Muscle layer of duodenum (tissue), 2 donors: ENCODE data around the gene CRACR2B.

ENCODE experiments used
- H3K27ac ChIP-seq: one replicate; pipeline ENCODE4 v1.7.0; 2013; ENCODE audit warnings: mild to moderate bottlenecking, low read length
- H3K27me3 ChIP-seq: one replicate; pipeline ENCODE4 v1.7.0; 2013; ENCODE audit warnings: low read depth, mild to moderate bottlenecking, control low read depth, low read length
- H3K36me3 ChIP-seq, 2 donors: one replicate each; pipeline ENCODE4 v1.7.0; 2013; ENCODE audit warnings: low read length in 2 of 2, control low read depth in 1 of 2, mild to moderate bottlenecking in 1 of 2; ENCODE audit not compliant: insufficient read depth in 2 of 2, control insufficient read depth in 1 of 2
- H3K4me1 ChIP-seq, 2 donors: one replicate each; pipeline ENCODE4 v1.7.0; 2013; ENCODE audit warnings: low read length in 2 of 2, mild to moderate bottlenecking in 2 of 2, control low read depth in 1 of 2, moderate library complexity in 1 of 2; ENCODE audit not compliant: insufficient read depth in 2 of 2, control insufficient read depth in 1 of 2
- H3K4me3 ChIP-seq, 2 donors: one replicate each; pipeline ENCODE4 v1.7.0; 2013; ENCODE audit warnings: low read length in 2 of 2, low read depth in 1 of 2, mild to moderate bottlenecking in 1 of 2
- H3K9me3 ChIP-seq, 2 donors: one replicate each; pipeline ENCODE4 v1.7.0; 2013; ENCODE audit warnings: low read length in 2 of 2, control low read depth in 1 of 2, mild to moderate bottlenecking in 1 of 2; ENCODE audit not compliant: control insufficient read depth in 1 of 2
- donor health status: healthy.

CRACR2B gene

DNA sequence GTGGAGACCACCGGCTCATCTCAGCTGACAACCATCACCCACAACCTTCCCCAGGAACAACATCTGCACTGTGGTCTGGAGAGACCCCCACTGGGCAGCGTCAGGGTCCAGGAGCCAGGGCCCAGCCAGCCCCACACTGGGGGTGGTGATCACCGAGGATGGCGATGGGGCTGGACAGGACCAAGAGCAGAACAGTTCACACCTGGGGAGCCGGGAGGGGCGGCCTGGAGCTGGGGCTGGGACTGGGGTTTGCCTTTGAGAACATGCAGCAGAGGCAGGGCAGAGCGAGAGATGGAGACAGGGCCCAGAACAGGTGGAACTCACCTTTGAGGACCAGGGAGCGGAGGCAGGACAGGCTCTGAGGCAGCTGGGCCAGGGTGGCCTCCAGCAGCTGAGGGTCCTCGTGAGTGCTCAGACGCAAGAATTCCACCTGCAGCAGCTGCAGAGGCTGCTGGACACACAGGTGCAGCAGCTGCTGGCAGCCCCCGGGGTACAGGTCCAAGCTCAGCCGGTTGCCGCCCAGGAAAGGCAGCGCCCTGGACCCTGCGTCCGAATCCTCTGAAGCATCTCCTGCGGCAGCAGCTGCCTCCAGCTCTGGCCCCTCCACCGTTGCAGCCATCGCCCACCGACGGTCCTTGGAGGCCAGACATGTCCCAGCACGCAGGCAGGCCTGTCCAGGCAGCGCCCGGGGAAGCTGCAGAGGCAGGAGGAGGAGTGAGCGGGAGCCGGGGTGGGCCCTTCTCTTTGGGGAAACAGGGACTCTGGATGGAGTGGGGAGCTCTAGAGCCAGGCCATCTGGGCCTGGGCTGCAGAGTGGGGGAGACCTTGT lies 23.7 kb upstream of the CRACR2B start:
- Histone ChIP-seq H3K27ac (no peak overlapping the region), H3K36me3 (peaks cover 0 to 30% of the 10 kb centered on the region in 2 donors), H3K4me3 (peak overlapping the region; percentile 59 to 74), H3K4me1 (peaks cover 4 to 21% of the 10 kb centered on the region in 2 donors), H3K27me3 (no peaks in the 10 kb centered on the region), H3K9me3 (no peaks in the 10 kb centered on the region)

DNA sequence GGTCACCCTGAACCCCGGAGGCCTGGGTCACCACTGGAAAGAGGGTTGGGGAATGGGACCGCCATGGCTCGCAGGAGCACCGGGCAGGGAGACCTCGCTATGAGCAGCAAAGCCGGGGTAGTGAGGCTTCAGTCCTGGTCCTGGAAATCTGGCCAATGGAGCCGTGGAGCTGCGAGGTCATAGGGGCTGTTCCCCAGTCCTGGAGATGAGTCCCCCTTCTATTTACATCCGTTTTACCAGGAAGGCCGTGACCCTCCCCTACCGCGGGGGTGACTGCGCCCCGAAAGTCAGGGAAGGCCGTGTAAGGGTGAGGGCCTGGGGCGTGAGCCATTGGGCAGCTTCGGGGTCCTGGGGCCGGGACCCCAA lies 23.1 kb upstream of the CRACR2B start:
- H3K4me3 ChIP-seq = peak overlapping the region; percentile 59 to 74
- H3K9me3 ChIP-seq = no peaks in the 10 kb centered on the region
- H3K27ac ChIP-seq = no peak overlapping the region
- peaks cover 0 to 35% of the 10 kb centered on the region in 2 donors for H3K36me3 ChIP-seq
- peaks cover 4 to 21% of the 10 kb centered on the region in 2 donors for H3K4me1 ChIP-seq
- no peaks in the 10 kb centered on the region for H3K27me3 ChIP-seq

DNA sequence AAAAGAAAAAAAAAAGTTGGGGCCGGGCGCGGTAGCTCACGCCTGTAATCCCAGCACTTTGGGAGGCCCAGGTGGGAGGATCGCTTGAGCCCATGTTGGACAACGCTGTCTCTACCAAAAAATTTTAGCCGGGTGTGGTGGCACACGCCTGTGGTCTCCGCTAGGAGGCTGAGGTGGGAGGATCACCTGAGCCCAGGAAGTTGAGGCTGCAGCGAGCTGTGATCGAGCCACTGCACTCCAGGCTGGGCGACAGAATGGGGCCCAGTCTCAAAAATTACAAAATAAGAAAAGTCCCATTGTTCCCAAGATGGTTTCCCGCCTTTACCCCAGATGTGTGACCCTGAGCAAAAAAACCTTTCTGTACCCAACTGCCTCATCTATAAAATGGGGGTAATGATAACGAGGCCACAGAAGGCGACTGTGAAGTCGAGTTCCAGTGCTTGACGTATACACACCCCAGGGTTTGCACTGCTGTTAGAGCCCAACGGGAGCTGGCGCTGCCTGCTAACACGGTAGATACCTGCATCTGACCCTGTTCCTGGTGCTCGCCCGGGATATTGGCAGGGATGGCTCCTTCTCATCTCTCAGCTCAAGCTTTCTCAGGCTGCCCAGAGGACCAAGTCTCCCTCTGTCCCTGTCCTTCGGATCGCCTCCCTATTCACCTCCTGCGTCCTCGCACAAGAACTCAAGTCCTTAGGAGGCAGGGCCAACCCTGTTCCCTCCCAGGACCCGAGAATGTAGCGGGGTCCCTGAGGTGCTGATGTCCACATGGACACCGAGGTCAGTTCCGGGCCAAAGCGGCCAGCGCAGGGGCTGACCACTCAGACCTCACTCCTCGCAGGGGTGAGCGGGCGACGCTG lies 19.1 kb upstream of the CRACR2B start:
- peaks cover 11 to 38% of the 10 kb centered on the region in 2 donors for H3K4me1 ChIP-seq
- peaks cover 25 to 35% of the 10 kb centered on the region in 2 donors for H3K36me3 ChIP-seq
- H3K27ac ChIP-seq = peak overlapping the region; percentile 99
- H3K4me3 ChIP-seq = peak overlapping the region; percentile 86 to 94
- no peaks in the 10 kb centered on the region for H3K9me3 ChIP-seq
- no peaks in the 10 kb centered on the region for H3K27me3 ChIP-seq

DNA sequence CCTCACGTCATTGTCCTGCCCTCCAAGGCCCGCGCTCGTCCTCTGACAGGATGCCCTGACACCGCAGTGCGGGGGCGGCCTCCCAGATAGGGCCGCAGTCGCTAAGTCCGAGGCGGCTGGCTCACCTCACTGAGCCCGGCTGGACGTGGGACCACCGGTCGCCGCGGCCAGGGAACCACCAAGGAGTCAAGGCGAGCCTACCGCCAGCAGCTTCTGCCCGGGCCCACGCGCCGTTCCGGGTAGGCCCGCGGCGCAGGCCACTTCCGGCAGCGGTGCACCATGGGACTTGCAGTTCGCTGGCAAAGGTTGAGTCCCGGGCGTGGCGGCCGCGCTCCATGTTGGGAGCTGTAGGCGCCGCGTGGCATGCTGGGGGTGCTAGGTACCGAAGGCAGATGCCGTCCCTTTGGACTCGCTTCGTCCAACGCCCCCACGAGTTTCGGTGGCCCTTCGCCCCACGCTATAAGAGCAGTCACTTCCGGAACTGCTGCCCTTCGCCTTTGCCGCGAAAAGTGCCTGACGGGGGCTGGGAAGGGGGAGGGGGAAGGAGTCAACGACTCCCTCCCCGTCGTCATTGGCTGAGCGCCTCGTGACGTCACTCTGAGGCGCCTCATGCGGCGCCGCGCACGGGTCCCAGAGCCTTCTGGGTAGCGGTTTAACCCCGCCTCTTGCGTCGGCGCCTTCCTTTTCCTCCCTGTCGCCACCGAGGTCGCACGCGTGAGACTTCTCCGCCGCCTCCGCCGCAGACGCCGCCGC lies 18.3 kb upstream of the CRACR2B start, which contains the start of gene RPLP2:
TSS of gene RPLP2 (plus strand) at position 681 of the 753 bp plus-strand sequence. CDS start 268 bp downstream, outside the sequence.
- Histone ChIP-seq H3K4me3 (peak within 1 kb of the TSS; percentile 86 to 94), H3K36me3 (peaks cover 27 to 41% of the 10 kb centered on the region in 2 donors), H3K9me3 (no peaks in the 10 kb centered on the region), H3K4me1 (peaks cover 9 to 31% of the 10 kb centered on the region in 2 donors), H3K27ac (peak within 1 kb of the TSS; percentile 99), H3K27me3 (no peaks in the 10 kb centered on the region)

- Histone ChIP-seq H3K27ac (peak overlapping the region; percentile 99), H3K4me3 (peak overlapping the region; percentile 86 to 94), H3K36me3 (peaks cover 27 to 41% of the 10 kb centered on the region in 2 donors), H3K27me3 (no peaks in the 10 kb centered on the region), H3K4me1 (peaks cover 7 to 27% of the 10 kb centered on the region in 2 donors), H3K9me3 (no peaks in the 10 kb centered on the region)
Observed at GRCh38 chr11:810040-810567, 17.6 kb upstream of the CRACR2B start.

- Histone ChIP-seq H3K36me3 (peaks cover 27 to 41% of the 10 kb centered on the region in 2 donors), H3K4me1 (peaks cover 7 to 27% of the 10 kb centered on the region in 2 donors), H3K4me3 (peak overlapping the region in 1 of 2 donors; percentile 86), H3K9me3 (no peaks in the 10 kb centered on the region), H3K27me3 (no peaks in the 10 kb centered on the region), H3K27ac (peak overlapping the region; percentile 21)
Observed at GRCh38 chr11:811446-812245, 16.1 kb upstream of the CRACR2B start.

- H3K27me3 ChIP-seq = no peaks in the 10 kb centered on the region
- peaks cover 7 to 27% of the 10 kb centered on the region in 2 donors for H3K4me1 ChIP-seq
- no peak overlapping the region for H3K27ac ChIP-seq
- H3K36me3 ChIP-seq = peaks cover 27 to 41% of the 10 kb centered on the region in 2 donors
- H3K9me3 ChIP-seq = no peaks in the 10 kb centered on the region
- H3K4me3 ChIP-seq = no peak overlapping the region
Observed at GRCh38 chr11:812390-812789, 15.3 kb upstream of the CRACR2B start.

DNA sequence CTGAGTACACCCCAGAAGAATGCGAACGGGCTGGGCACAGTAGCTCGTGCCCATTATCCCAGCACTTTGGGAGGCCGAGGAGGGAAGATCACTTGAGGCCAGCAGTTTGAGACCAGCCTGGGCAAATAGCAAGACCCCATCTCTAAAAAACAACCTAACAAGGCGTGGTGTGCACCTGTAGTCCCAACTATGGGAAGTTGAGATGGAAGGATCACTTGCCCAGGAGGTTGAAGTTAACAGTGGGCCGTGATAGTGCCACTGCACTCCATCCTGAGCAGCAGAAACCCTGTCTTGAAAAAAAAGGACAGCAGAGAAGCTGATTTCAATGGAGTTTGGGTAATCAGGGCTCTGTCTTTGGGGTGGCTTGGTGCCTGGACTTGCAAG lies 14.7 kb upstream of the CRACR2B start:
- peaks cover 27 to 41% of the 10 kb centered on the region in 2 donors for H3K36me3 ChIP-seq
- H3K27me3 ChIP-seq = no peaks in the 10 kb centered on the region
- no peak overlapping the region for H3K4me3 ChIP-seq
- no peak overlapping the region for H3K27ac ChIP-seq
- peaks cover 7 to 25% of the 10 kb centered on the region in 2 donors for H3K4me1 ChIP-seq
- no peaks in the 10 kb centered on the region for H3K9me3 ChIP-seq

DNA sequence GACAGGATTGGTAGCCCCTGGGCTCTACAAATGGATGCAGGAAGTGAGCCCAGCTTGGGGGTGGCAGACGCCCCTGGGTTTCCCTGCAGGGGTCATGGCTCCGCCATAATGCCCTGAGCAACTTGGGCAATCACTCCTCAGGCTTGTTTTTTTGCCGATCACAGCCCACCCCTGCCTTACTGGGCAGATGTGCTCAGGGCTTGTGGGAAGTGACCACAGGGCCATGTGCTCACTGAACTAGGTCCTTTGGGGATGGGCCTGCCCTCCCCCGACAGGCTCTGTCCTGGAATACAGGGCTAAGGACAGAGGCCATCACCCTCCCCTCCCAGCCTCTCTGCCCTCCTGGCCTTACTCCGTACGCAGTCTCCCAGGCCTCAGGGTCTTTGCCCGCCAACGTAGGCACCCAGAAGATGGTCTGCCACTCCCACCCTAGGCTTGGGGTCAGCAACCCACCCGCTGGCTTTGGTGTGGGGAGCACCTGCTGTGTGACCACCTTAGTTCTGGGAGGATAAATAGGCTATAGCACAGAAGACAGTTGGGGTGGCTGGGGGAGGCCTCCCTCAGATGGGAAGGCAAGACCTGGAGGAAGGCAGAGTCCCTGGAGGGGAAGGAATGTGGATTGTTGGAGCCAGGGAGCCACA lies 14.1 kb upstream of the CRACR2B start:
- H3K4me3 ChIP-seq = no peak overlapping the region
- H3K4me1 ChIP-seq = peaks cover 7 to 22% of the 10 kb centered on the region in 2 donors
- no peak overlapping the region for H3K27ac ChIP-seq
- peaks cover 27 to 41% of the 10 kb centered on the region in 2 donors for H3K36me3 ChIP-seq
- H3K9me3 ChIP-seq = no peaks in the 10 kb centered on the region
- no peaks in the 10 kb centered on the region for H3K27me3 ChIP-seq
